GM12878 (cell line): ENCODE measurements around the gene PDZK1. TPM values are rescaled to one million over a fixed set of nuclear protein-coding genes. Genes with fewer than 3 reads are reported as not detected.

Experiments
- ATAC-seq: fragments of 200-7000 bp; cut with Tn5 transposase; 3 replicates; pipeline ENCODE4 v1.9.1; 2020; ENCODE audit warnings: mild to moderate bottlenecking, moderate library complexity
- BruUV-seq: library from RNA; stranded (reverse); fragments of 400-500 nt; replicated peaks from 2 replicates; lab custom pipeline; 2021; lab: Mats Ljungman, UMichigan
- CTCF ChIA-PET: fragments of 300-600 bp; sonication (Branson Sonifier 250); formaldehyde crosslinking; extraction: SDS; loops from one replicate; lab custom pipeline; 2021; ENCODE audit warnings: inconsistent platforms; lab: Yijun Ruan, JAX
- POLR2A ChIA-PET: fragments of 350-600 bp; formaldehyde crosslinking; extraction: SDS; loops from one replicate; lab custom pipeline; 2021; ENCODE audit warnings: inconsistent platforms; lab: Charles Lee
- RAD21 ChIA-PET: fragments of 300-600 bp; sonication (Branson Sonifier 250); formaldehyde crosslinking; loops from one replicate; lab custom pipeline; 2023; ENCODE audit warnings: antibody characterized with exemption; ENCODE audit not compliant: unreplicated experiment; lab: Charles Lee
- SMC1A ChIA-PET: fragments of 300-600 bp; sonication (Branson Sonifier 250); formaldehyde crosslinking; loops from one replicate; lab custom pipeline; 2023; ENCODE audit not compliant: unreplicated experiment, uncharacterized antibody; lab: Charles Lee
- DNase-seq: peaks from one replicate; pipeline ENCODE4 v3.0.0-alpha.2; 2011; ENCODE audit warnings: low read depth, low spot score
- FAIRE-seq: peaks from 3 replicates; lab custom pipeline; 2011; peaks lifted over from hg19 to GRCh38; lab: Jason Lieb, UNC
- H2AFZ ChIP-seq: 2 replicates; pipeline ENCODE4 v1.6.0; 2011; ENCODE audit warnings: low read depth, low read length, control low read depth; ENCODE audit not compliant: control insufficient read depth
- H3K27ac ChIP-seq: 2 replicates; pipeline ENCODE4 v1.5.1; 2011; ENCODE audit warnings: control low read depth; ENCODE audit not compliant: control insufficient read depth, insufficient read depth
- H3K27me3 ChIP-seq, 2 experiments: replicated peaks in 1 of 2; 2 replicates each; pipeline versions ENCODE4 v1.6.0 to v1.6.1; 2011; ENCODE audit warnings: low read length in 1 of 2; ENCODE audit not compliant: control insufficient read depth in 2 of 2, insufficient read depth in 2 of 2
- H3K36me3 ChIP-seq, 2 experiments: 2 replicates each; pipeline ENCODE4 v1.5.1; 2011; ENCODE audit warnings: low read length in 1 of 2; ENCODE audit not compliant: control insufficient read depth in 2 of 2, insufficient read depth in 2 of 2
- H3K4me1 ChIP-seq: 2 replicates; pipeline ENCODE4 v1.6.1; 2011; ENCODE audit warnings: mild to moderate bottlenecking, low read length, moderate library complexity, mixed read lengths; ENCODE audit not compliant: control insufficient read depth, insufficient read depth
- H3K4me2 ChIP-seq: 2 replicates; pipeline ENCODE4 v1.6.0; 2011; ENCODE audit warnings: control low read depth; ENCODE audit not compliant: control insufficient read depth, insufficient read depth
- H3K4me3 ChIP-seq: fragments of 200-600 bp; sonication (generic); 2 replicates; pipeline ENCODE4 v1.5.1; 2016
- H3K79me2 ChIP-seq: 2 replicates; pipeline ENCODE4 v1.6.0; 2011; ENCODE audit warnings: low read length; ENCODE audit not compliant: control insufficient read depth, insufficient read depth
- H3K9ac ChIP-seq: 2 replicates; pipeline ENCODE4 v1.8.0; 2011; ENCODE audit warnings: low read length, control low read depth, mixed read lengths; ENCODE audit not compliant: control insufficient read depth, insufficient read depth
- H3K9me3 ChIP-seq: replicated peaks from 3 replicates; pipeline ENCODE4 v1.5.1; 2011; ENCODE audit warnings: mild to moderate bottlenecking, low read length; ENCODE audit not compliant: control insufficient read depth, insufficient read depth
- H4K20me1 ChIP-seq: 2 replicates; pipeline ENCODE4 v1.6.0; 2011; ENCODE audit not compliant: control insufficient read depth, insufficient read depth
- BRCA1 ChIP-seq: IDR thresholded peaks from 2 replicates; pipeline ENCODE4 v1.6.1; 2011; ENCODE audit warnings: low read depth, low read length, improper control_type of control experiment
- ELK1 ChIP-seq: IDR thresholded peaks from 2 replicates; pipeline ENCODE4 v1.6.1; 2012; ENCODE audit warnings: low read depth, low read length, improper control_type of control experiment
- JUNB ChIP-seq: IDR thresholded peaks from 2 replicates; pipeline ENCODE4 v1.6.1; 2016; ENCODE audit warnings: antibody characterized with exemption, mild to moderate bottlenecking
- PAX8 ChIP-seq: fragments of 450-650 bp; IDR thresholded peaks from 2 replicates; pipeline ENCODE4 v1.6.1; 2017; ENCODE audit warnings: mild to moderate bottlenecking, moderate library complexity
- POLR2AphosphoS2 ChIP-seq: IDR thresholded peaks from 2 replicates; pipeline ENCODE4 v1.6.1; 2011; ENCODE audit warnings: low read depth, mild to moderate bottlenecking, low read length, improper control_type of control experiment, moderate library complexity
- WGBS: methylation state at CpG from one replicate; pipeline ENCODE4 v1.1.6; 2016; ENCODE audit warnings: low lambda C conversion rate; ENCODE audit not compliant: insufficient replicate concordance, insufficient coverage; ENCODE audit errors: missing lambda C conversion rate; 5-methylcytosine and 5-hydroxymethylcytosine counted together
- in situ Hi-C: fragments of 300-500 bp; cut with MboI; formaldehyde crosslinking; loops from 9 replicates; pipeline ENCODE4 v1.14.3; 2018; ENCODE audit warnings: mixed read lengths
- intact Hi-C: fragments of 100-400 bp; cut with micrococcal nuclease; formaldehyde crosslinking; loops from one replicate; pipeline ENCODE4 v1.14.2; 2022; ENCODE audit not compliant: unreplicated experiment
- polyA plus RNA-seq, 11 experiments: library from polyadenylated mRNA; depleted of rRNA in 4 of 11; unstranded in 6 of 11; stranded (reverse) in 5 of 11; fragments of >200 nt; fragmentation: Nextera tagmentation in 4 of 11; fragmentation: Illumina TruSeq in 1 of 11; extraction: Ambion mirVana in 4 of 11; extraction: Trizol in 1 of 11; gene quantifications; 1 replicate in 1 of 11; 2 replicates in 10 of 11; pipeline versions ENCODE4 v1.2.1 to v1.2.3, GENCODE V29; 2011 to 2016; ENCODE audit warnings: inconsistent platforms in 2 of 11, missing spikeins in 2 of 11, low read depth in 1 of 11
- total RNA-seq, 4 experiments: library from RNA; depleted of rRNA in 3 of 4; stranded (reverse); fragments of >200 nt in 3 of 4; fragmentation: Illumina TruSeq in 1 of 4; extraction: Trizol in 1 of 4; gene quantifications; 2 replicates each; pipeline versions ENCODE4 v1.2.1 to v1.2.3, GENCODE V29; 2013 to 2021

The PDZK1 gene
- total and polyA plus RNA-seq, 10 of the 15 experiments (the other 5 are each of a cell fraction or from before 2014, with no cell fraction given), result 0.09 to 5.0 (median 0.31) TPM

GRCh38 chr1:145736191-145736590 lies 29.0 kb upstream of the PDZK1 start:
- H3K9me3 ChIP-seq, result no peaks in the 10 kb centered on the region
- WGBS, result 100% methylated on average over 1 of the region's 1 CpG
- BruUV-seq, result no TSS peak
- no peak overlapping the region for H2AFZ ChIP-seq
- H3K4me3 ChIP-seq, result no peak overlapping the region
- ChIA-PET POLR2A (no interaction called here), SMC1A (interaction anchor here (1.1 kb wide), 1 partner anchor 16 kb away, joined by 3 read pairs; no protein-coding TSS in a partner anchor), RAD21 (no interaction called here), CTCF (no interaction called here)
- DNase-seq (no peak), ATAC-seq (no peak), FAIRE-seq (no peak)
- in situ Hi-C loops (no loop called here), intact Hi-C loops (loop anchor here (5.0 kb wide), 1 partner anchor 276 kb away; no protein-coding TSS in a partner anchor)
- no peaks in the 10 kb centered on the region for H4K20me1 ChIP-seq
- no peak overlapping the region for H3K27ac ChIP-seq
- no peak overlapping the region for H3K4me2 ChIP-seq
- no peak overlapping the region for H3K9ac ChIP-seq
- H3K79me2 ChIP-seq, result no peaks in the 10 kb centered on the region
- H3K4me1 ChIP-seq, result no peaks in the 10 kb centered on the region
- TF ChIP-seq JUNB (no peak), BRCA1 (no peak), PAX8 (no peak)
- H3K27me3 ChIP-seq, result no peaks in the 10 kb centered on the region
- no peaks in the 10 kb centered on the region for H3K36me3 ChIP-seq

GRCh38 chr1:145730900-145731299 lies 23.7 kb upstream of the PDZK1 start:
- no peak overlapping the region for H3K4me2 ChIP-seq
- no TSS peak for BruUV-seq
- FAIRE-seq (no peak), ATAC-seq (no peak), DNase-seq (no peak)
- H3K79me2 ChIP-seq, result no peaks in the 10 kb centered on the region
- no peak overlapping the region for H3K27ac ChIP-seq
- TF ChIP-seq ELK1, result no peak
- no peak for TF ChIP-seq POLR2AphosphoS2
- CTCF ChIA-PET, result no interaction called here
- RAD21 ChIA-PET, result no interaction called here
- no peak overlapping the region for H3K4me3 ChIP-seq
- H3K27me3 ChIP-seq, result no peaks in the 10 kb centered on the region
- no peaks in the 10 kb centered on the region for H3K9me3 ChIP-seq
- H3K4me1 ChIP-seq, result no peaks in the 10 kb centered on the region
- H2AFZ ChIP-seq, result no peak overlapping the region
- H3K36me3 ChIP-seq, result no peaks in the 10 kb centered on the region
- SMC1A ChIA-PET, result interaction anchor here (2.3 kb wide), 1 partner anchor 10 kb away, joined by 6 read pairs; no protein-coding TSS in a partner anchor
- intact Hi-C loops, result no loop called here
- POLR2A ChIA-PET, result no interaction called here
- 100% methylated on average over 3 of the region's 3 CpGs for WGBS
- H3K9ac ChIP-seq, result no peak overlapping the region
- in situ Hi-C loops, result loop anchor here (5.0 kb wide), 1 partner anchor 51 kb away; no protein-coding TSS in a partner anchor
- no peaks in the 10 kb centered on the region for H4K20me1 ChIP-seq
